GM19397 (cell line): ENCODE data around the gene WDR64.

Source experiments
- ATAC-seq: cut with Tn5 transposase; IDR thresholded peaks from one replicate; pipeline ENCODE4 v1.9.1; 2021; ENCODE audit warnings: mild to moderate bottlenecking, moderate library complexity; ENCODE audit not compliant: unreplicated experiment

WDR64 gene

GRCh38 chr1:241652012-241652411 lies at the start of gene WDR64:
Gene WDR64 (plus strand): TSS chr1:241652281. CDS start chr1:241652485, 204 bp downstream.
- ATAC-seq = no peak

GRCh38 chr1:241603731-241604245 lies 48.3 kb upstream of the WDR64 start:
- ATAC-seq = no peak

- ATAC-seq = no peak
Observed at GRCh38 chr1:241605146-241605805, 46.8 kb upstream of the WDR64 start.

- no peak for ATAC-seq
Observed at GRCh38 chr1:241606544-241606943, 45.5 kb upstream of the WDR64 start.

GRCh38 chr1:241607497-241607896 lies 44.6 kb upstream of the WDR64 start:
- ATAC-seq = no peak

- no peak for ATAC-seq
Observed at GRCh38 chr1:241608379-241609033, 43.6 kb upstream of the WDR64 start.

- no peak for ATAC-seq
Observed at GRCh38 chr1:241610056-241610815, 41.8 kb upstream of the WDR64 start.

- ATAC-seq = peak; percentile 80
Observed at GRCh38 chr1:241611063-241611462, 41.0 kb upstream of the WDR64 start.

GRCh38 chr1:241611736-241612135 lies 40.3 kb upstream of the WDR64 start:
- no peak for ATAC-seq

GRCh38 chr1:241612533-241613477 lies 39.3 kb upstream of the WDR64 start:
- no peak for ATAC-seq

GRCh38 chr1:241614144-241614543 lies 37.9 kb upstream of the WDR64 start:
- ATAC-seq = no peak

- no peak for ATAC-seq
Observed at GRCh38 chr1:241614572-241614971, 37.5 kb upstream of the WDR64 start.

GRCh38 chr1:241615043-241615974 lies 36.8 kb upstream of the WDR64 start:
- ATAC-seq = no peak

- no peak for ATAC-seq
Observed at GRCh38 chr1:241617426-241617825, 34.7 kb upstream of the WDR64 start.

- ATAC-seq = no peak
Observed at GRCh38 chr1:241622669-241623068, 29.4 kb upstream of the WDR64 start.

- ATAC-seq = no peak
Observed at GRCh38 chr1:241624935-241625334, 27.1 kb upstream of the WDR64 start.

- peak; percentile 57 for ATAC-seq
Observed at GRCh38 chr1:241627453-241628259, 24.4 kb upstream of the WDR64 start.

- ATAC-seq = no peak
Observed at GRCh38 chr1:241630005-241630404, 22.1 kb upstream of the WDR64 start.

- no peak for ATAC-seq
Observed at GRCh38 chr1:241630476-241630875, 21.6 kb upstream of the WDR64 start.
